HepG2 (cell line): ENCODE measurements around the gene TYMP. TPM values are rescaled to one million over a fixed set of nuclear protein-coding genes. Genes with fewer than 3 reads are reported as not detected.

Experiments
- AHR ChIP-seq: IDR thresholded peaks from 2 replicates; pipeline ENCODE4 v1.6.1; 2018; ENCODE audit warnings: missing genetic modification reagents, missing compliant biosample characterization
- ATF7 ChIP-seq, 2 experiments: fragments of 450-650 bp in 1 of 2; sonication (generic) in 1 of 2; formaldehyde crosslinking in 1 of 2; IDR thresholded peaks; 2 replicates each; pipeline versions ENCODE4 v1.4.0 to v1.6.1; 2016 to 2020; ENCODE audit warnings: antibody characterized with exemption in 1 of 2, mild to moderate bottlenecking in 1 of 2, missing genetic modification reagents in 1 of 2
- CAMTA2 ChIP-seq: sonication (generic); formaldehyde crosslinking; IDR thresholded peaks from 2 replicates; pipeline ENCODE4 v1.4.0; 2020; ENCODE audit warnings: mild to moderate bottlenecking, missing genetic modification reagents, borderline replicate concordance
- CENPT ChIP-seq: sonication (generic); formaldehyde crosslinking; IDR thresholded peaks from 2 replicates; pipeline ENCODE4 v1.8.0; 2022; ENCODE audit warnings: low read depth, mild to moderate bottlenecking, moderate library complexity, missing genetic modification reagents
- DMAP1 ChIP-seq: IDR thresholded peaks from 2 replicates; pipeline ENCODE4 v1.6.1; 2016
- FOXK2 ChIP-seq: fragments of 450-650 bp; IDR thresholded peaks from 2 replicates; pipeline ENCODE4 v1.6.1; 2016
- GLI4 ChIP-seq: sonication (generic); formaldehyde crosslinking; IDR thresholded peaks from 2 replicates; pipeline ENCODE4 v1.5.1; 2020; ENCODE audit warnings: missing genetic modification reagents, mild to moderate bottlenecking, moderate library complexity, borderline replicate concordance
- HNRNPK ChIP-seq: fragments of 200-400 bp; formaldehyde crosslinking; IDR thresholded peaks from 2 replicates; pipeline ENCODE4 v1.6.1; 2018; ENCODE audit warnings: low read length, low read depth, moderate library complexity, mild to moderate bottlenecking; ENCODE audit not compliant: poor library complexity, severe bottlenecking
- KLF13 ChIP-seq: sonication (generic); formaldehyde crosslinking; IDR thresholded peaks from 2 replicates; pipeline ENCODE4 v1.4.0; 2020; ENCODE audit warnings: mild to moderate bottlenecking, missing genetic modification reagents
- MED8 ChIP-seq: sonication (generic); formaldehyde crosslinking; IDR thresholded peaks from 2 replicates; pipeline ENCODE4 v1.8.1; 2023; ENCODE audit warnings: mild to moderate bottlenecking, missing genetic modification reagents; ENCODE audit not compliant: insufficient replicate concordance
- MLLT10 ChIP-seq: sonication (generic); formaldehyde crosslinking; IDR thresholded peaks from 2 replicates; pipeline ENCODE4 v1.4.0; 2020; ENCODE audit warnings: missing genetic modification reagents
- PAWR ChIP-seq: sonication (generic); formaldehyde crosslinking; IDR thresholded peaks from 2 replicates; pipeline ENCODE4 v1.4.0; 2020; ENCODE audit warnings: missing genetic modification reagents, mild to moderate bottlenecking, borderline replicate concordance
- RBM22 ChIP-seq: fragments of 200-400 bp; formaldehyde crosslinking; optimal IDR thresholded peaks from 2 replicates; pipeline ENCODE3; 2017; ENCODE audit warnings: mild to moderate bottlenecking, low read length, moderate library complexity
- SOX6 ChIP-seq, 2 experiments: fragments of 450-650 bp in 1 of 2; sonication (generic) in 1 of 2; formaldehyde crosslinking in 1 of 2; IDR thresholded peaks; 2 replicates each; pipeline versions ENCODE4 v1.4.0 to v1.6.1; 2017 to 2020; ENCODE audit warnings: antibody characterized with exemption in 1 of 2, mild to moderate bottlenecking in 1 of 2, missing genetic modification reagents in 1 of 2
- ZFAT ChIP-seq: sonication (generic); formaldehyde crosslinking; conservative IDR thresholded peaks from 2 replicates; pipeline ENCODE4 v1.8.1; 2023; ENCODE audit warnings: missing genetic modification reagents, inconsistent platforms
- ZFP36 ChIP-seq: fragments of 150-350 bp; IDR thresholded peaks from 2 replicates; pipeline ENCODE4 v1.6.1; 2018; ENCODE audit warnings: borderline replicate concordance, low read length, low read depth; ENCODE audit not compliant: partially characterized antibody
- ZMYM4 ChIP-seq: sonication (generic); formaldehyde crosslinking; IDR thresholded peaks from 2 replicates; pipeline ENCODE4 v1.8.1; 2023; ENCODE audit warnings: mild to moderate bottlenecking, missing genetic modification reagents
- ZNF17 ChIP-seq: sonication (generic); formaldehyde crosslinking; IDR thresholded peaks from 2 replicates; pipeline ENCODE4 v1.5.0; 2020; ENCODE audit warnings: mild to moderate bottlenecking, missing genetic modification reagents
- ZNF296 ChIP-seq: sonication (generic); formaldehyde crosslinking; conservative IDR thresholded peaks from 2 replicates; pipeline ENCODE4 v1.5.0; 2020; ENCODE audit warnings: mild to moderate bottlenecking, missing genetic modification reagents
- ZNF383 ChIP-seq: sonication (generic); formaldehyde crosslinking; IDR thresholded peaks from 2 replicates; pipeline ENCODE4 v1.4.0; 2020; ENCODE audit warnings: missing genetic modification reagents, mild to moderate bottlenecking, borderline replicate concordance
- ZNF839 ChIP-seq: sonication (generic); formaldehyde crosslinking; IDR thresholded peaks from 2 replicates; pipeline ENCODE4 v1.4.0; 2020; ENCODE audit warnings: missing genetic modification reagents, mild to moderate bottlenecking, borderline replicate concordance
- ZNF841 ChIP-seq: sonication (generic); formaldehyde crosslinking; IDR thresholded peaks from 2 replicates; pipeline ENCODE4 v1.8.1; 2023; ENCODE audit warnings: missing genetic modification reagents, borderline replicate concordance
- ZZZ3 ChIP-seq: sonication (generic); formaldehyde crosslinking; IDR thresholded peaks from 2 replicates; pipeline ENCODE4 v1.4.0; 2020; ENCODE audit warnings: missing genetic modification reagents, mild to moderate bottlenecking, borderline replicate concordance
- polyA plus RNA-seq, 8 experiments: library from polyadenylated mRNA; depleted of rRNA in 3 of 8; stranded (reverse) in 7 of 8; unstranded in 1 of 8; fragments of >200 nt; fragmentation: Illumina TruSeq in 4 of 8; extraction: Trizol in 4 of 8; gene quantifications; 2 replicates each; pipeline versions ENCODE4 v1.2.1 to v1.2.3, GENCODE V29; 2011 to 2016; ENCODE audit warnings: low read depth in 4 of 8, missing spikeins in 1 of 8, mixed read lengths in 1 of 8; ENCODE audit not compliant: insufficient read depth in 1 of 8
- total RNA-seq, 5 experiments: library from RNA; depleted of rRNA; stranded (reverse); fragments of >200 nt; fragmentation: Illumina TruSeq; extraction: Trizol; gene quantifications; 2 replicates each; pipeline ENCODE4 v1.2.3, GENCODE V29; 2016; ENCODE audit warnings: low read depth in 1 of 5
- TF ChIP-seq, protein P1 (sequence below): sonication (generic); formaldehyde crosslinking; IDR thresholded peaks from 2 replicates; pipeline ENCODE4 v1.4.0; 2020; ENCODE audit warnings: mild to moderate bottlenecking, low read depth, missing genetic modification reagents
- TF ChIP-seq, protein P2 (sequence below): sonication (generic); formaldehyde crosslinking; IDR thresholded peaks from 2 replicates; pipeline ENCODE4 v1.5.0; 2020; ENCODE audit warnings: missing genetic modification reagents
- TF ChIP-seq, protein P3 (sequence below): sonication (generic); formaldehyde crosslinking; IDR thresholded peaks from 2 replicates; pipeline ENCODE4 v1.8.1; 2023; ENCODE audit warnings: mild to moderate bottlenecking, missing genetic modification reagents
- TF ChIP-seq, protein P4 (sequence below): sonication (generic); formaldehyde crosslinking; conservative IDR thresholded peaks from 2 replicates; pipeline ENCODE4 v1.8.0; 2022; ENCODE audit warnings: mild to moderate bottlenecking, moderate library complexity, missing genetic modification reagents

The TYMP gene
- total and polyA plus RNA-seq, 2 of the 13 experiments (the other 11 are each of a cell fraction or from before 2014, with no cell fraction given), result 3.9 to 4.3 TPM

DNA sequence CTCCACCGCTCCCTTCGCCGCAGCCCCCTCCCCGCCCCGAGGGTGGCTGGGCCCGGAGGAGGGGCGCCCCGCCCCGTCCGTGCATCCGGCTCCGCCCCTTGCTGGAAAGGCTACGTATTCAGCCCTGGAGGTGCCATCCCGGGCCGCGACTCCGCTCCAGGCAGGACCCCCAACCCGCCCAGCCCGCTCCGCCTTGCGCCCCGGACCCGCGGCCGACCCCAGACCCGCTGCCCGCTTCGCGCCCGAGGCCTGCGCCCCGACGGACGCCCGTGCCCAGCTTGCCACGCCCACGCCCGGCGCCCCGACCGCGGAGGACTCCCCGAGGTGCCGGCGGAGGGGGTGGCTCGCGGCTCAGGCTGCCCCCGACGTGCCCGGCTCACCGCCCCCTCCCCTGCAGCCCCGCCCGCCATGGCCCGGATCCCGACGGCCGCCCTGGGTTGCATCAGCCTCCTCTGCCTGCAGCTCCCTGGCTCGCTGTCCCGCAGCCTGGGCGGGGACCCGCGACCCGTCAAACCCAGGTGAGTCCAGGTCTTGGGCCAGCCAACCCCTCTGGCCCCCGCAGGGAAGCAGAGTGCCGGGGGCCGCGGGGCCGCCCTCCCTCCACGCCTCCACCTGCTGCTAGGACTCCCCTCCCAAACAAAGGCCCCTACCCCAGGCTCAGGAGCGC is 48.2 kb downstream of the TYMP start, which contains the start of gene ADM2 (continued):
- no peak for TF ChIP-seq MED8 (CRISPR knock-in tag)
- no peak for TF ChIP-seq ATF7 (IDR thresholded peaks at IDR 0.05)
- TF ChIP-seq ATF7 (CRISPR knock-in tag; IDR thresholded peaks at IDR 0.05), result no peak
- no peak for TF ChIP-seq ZFP36
- no peak for TF ChIP-seq FOXK2
- TF ChIP-seq ZNF839, result no peak
- peak; percentile 15 for TF ChIP-seq HNRNPK
- no peak for TF ChIP-seq CENPT
- no peak for TF ChIP-seq SOX6 (IDR thresholded peaks at IDR 0.05)
- TF ChIP-seq SOX6 (CRISPR knock-in tag; IDR thresholded peaks at IDR 0.05), result no peak
- TF ChIP-seq MLLT10 (CRISPR knock-in tag), result no peak
- no peak for TF ChIP-seq ZNF296 (CRISPR knock-in tag)
- no peak for TF ChIP-seq DMAP1 (CRISPR knock-in tag)
- no peak for TF ChIP-seq ZFAT (CRISPR knock-in tag)
- no peak for TF ChIP-seq ZNF17 (CRISPR knock-in tag)
- TF ChIP-seq, protein P1, sequence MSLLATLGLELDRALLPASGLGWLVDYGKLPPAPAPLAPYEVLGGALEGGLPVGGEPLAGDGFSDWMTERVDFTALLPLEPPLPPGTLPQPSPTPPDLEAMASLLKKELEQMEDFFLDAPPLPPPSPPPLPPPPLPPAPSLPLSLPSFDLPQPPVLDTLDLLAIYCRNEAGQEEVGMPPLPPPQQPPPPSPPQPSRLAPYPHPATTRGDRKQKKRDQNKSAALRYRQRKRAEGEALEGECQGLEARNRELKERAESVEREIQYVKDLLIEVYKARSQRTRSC (CRISPR knock-in tag), result no peak
- TF ChIP-seq ZNF383, result no peak
- TF ChIP-seq PAWR, result no peak
- no peak for TF ChIP-seq RBM22
- no peak for TF ChIP-seq GLI4 (CRISPR knock-in tag)
- TF ChIP-seq, protein P2, sequence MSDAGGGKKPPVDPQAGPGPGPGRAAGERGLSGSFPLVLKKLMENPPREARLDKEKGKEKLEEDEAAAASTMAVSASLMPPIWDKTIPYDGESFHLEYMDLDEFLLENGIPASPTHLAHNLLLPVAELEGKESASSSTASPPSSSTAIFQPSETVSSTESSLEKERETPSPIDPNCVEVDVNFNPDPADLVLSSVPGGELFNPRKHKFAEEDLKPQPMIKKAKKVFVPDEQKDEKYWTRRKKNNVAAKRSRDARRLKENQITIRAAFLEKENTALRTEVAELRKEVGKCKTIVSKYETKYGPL (CRISPR knock-in tag), result no peak
- TF ChIP-seq ZMYM4, result no peak
- no peak for TF ChIP-seq ZNF841
- 0 out of 2 replicates have a peak, but pooled peaks have one; percentile 35 for TF ChIP-seq KLF13 (CRISPR knock-in tag)
- TF ChIP-seq, protein P3, sequence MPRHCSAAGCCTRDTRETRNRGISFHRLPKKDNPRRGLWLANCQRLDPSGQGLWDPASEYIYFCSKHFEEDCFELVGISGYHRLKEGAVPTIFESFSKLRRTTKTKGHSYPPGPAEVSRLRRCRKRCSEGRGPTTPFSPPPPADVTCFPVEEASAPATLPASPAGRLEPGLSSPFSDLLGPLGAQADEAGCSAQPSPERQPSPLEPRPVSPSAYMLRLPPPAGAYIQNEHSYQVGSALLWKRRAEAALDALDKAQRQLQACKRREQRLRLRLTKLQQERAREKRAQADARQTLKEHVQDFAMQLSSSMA (CRISPR knock-in tag), result 0 out of 2 replicates have a peak, but pooled peaks have one; percentile 10
- no peak for TF ChIP-seq AHR (CRISPR knock-in tag)
- TF ChIP-seq CAMTA2 (CRISPR knock-in tag), result no peak
- no peak for TF ChIP-seq ZZZ3 (CRISPR knock-in tag)
- TF ChIP-seq, protein P4, sequence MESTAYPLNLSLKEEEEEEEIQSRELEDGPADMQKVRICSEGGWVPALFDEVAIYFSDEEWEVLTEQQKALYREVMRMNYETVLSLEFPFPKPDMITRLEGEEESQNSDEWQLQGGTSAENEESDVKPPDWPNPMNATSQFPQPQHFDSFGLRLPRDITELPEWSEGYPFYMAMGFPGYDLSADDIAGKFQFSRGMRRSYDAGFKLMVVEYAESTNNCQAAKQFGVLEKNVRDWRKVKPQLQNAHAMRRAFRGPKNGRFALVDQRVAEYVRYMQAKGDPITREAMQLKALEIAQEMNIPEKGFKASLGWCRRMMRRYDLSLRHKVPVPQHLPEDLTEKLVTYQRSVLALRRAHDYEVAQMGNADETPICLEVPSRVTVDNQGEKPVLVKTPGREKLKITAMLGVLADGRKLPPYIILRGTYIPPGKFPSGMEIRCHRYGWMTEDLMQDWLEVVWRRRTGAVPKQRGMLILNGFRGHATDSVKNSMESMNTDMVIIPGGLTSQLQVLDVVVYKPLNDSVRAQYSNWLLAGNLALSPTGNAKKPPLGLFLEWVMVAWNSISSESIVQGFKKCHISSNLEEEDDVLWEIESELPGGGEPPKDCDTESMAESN (CRISPR knock-in tag), result no peak
